Epithelial cell of esophagus (primary cell): ENCODE results near the gene RPL26.

Experiments
- DNase-seq: peaks from one replicate; pipeline ENCODE4 v3.0.0; 2010; ENCODE audit warnings: low read depth
- H3K4me3 ChIP-seq: 2 replicates; pipeline ENCODE4 v1.5.1; 2011; ENCODE audit warnings: mild to moderate bottlenecking, low read length, control low read depth
- CTCF ChIP-seq: IDR thresholded peaks from 2 replicates; pipeline ENCODE4 v1.5.1; 2011; ENCODE audit warnings: low read depth, mild to moderate bottlenecking, low read length, control low read depth, inconsistent platforms; ENCODE audit not compliant: insufficient read depth; ENCODE audit errors: missing control alignments

The RPL26 gene

GRCh38 chr17:8383143-8383822 is at the start of gene RPL26:
RPL26 (minus strand) TSS chr17:8383193; CDS start chr17:8382310, 883 bp downstream.
- DNase-seq = peak; percentile 98
- peak within 1 kb of the TSS; percentile 98 for H3K4me3 ChIP-seq
- peak; percentile 91 for TF ChIP-seq CTCF

- no peak overlapping the region for H3K4me3 ChIP-seq
- TF ChIP-seq CTCF = no peak
- peak; percentile 29 for DNase-seq
Measured at GRCh38 chr17:8430966-8431365, 48.0 kb upstream of the RPL26 start.

- TF ChIP-seq CTCF = no peak
- no peak overlapping the region for H3K4me3 ChIP-seq
- no peak for DNase-seq
Measured at GRCh38 chr17:8426802-8427201, 43.8 kb upstream of the RPL26 start.

- no peak for TF ChIP-seq CTCF
- H3K4me3 ChIP-seq = no peak overlapping the region
- peak; percentile 63 for DNase-seq
Measured at GRCh38 chr17:8426094-8426720, 43.2 kb upstream of the RPL26 start.

GRCh38 chr17:8421571-8421970 is 38.6 kb upstream of the RPL26 start:
- peak; percentile 67 for DNase-seq
- H3K4me3 ChIP-seq = no peak overlapping the region
- TF ChIP-seq CTCF = no peak

- no peak for TF ChIP-seq CTCF
- no peak for DNase-seq
- no peak overlapping the region for H3K4me3 ChIP-seq
Measured at GRCh38 chr17:8420041-8420934, 37.3 kb upstream of the RPL26 start.
